ENCODE data around the gene SGMS1.

DNA sequence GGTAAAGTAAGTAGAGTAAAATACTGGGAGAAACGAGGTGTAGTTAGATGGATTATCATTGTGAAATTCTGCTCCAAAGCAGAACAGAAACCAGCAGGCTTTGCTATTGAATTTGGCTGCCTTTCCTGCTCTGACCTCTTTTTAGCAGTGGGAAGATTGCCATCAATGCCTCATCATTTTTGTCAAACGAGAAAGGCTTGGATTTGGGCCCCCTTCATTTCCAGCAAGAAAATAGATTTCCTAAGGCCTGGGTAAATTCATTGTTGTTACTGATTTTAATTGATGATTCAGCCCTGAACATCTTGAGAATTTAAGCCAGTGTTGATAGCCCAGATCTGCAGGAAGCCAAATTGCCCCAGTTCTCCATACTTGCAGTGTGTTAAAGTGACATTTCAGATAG is 337.2 kb downstream of the SGMS1 start:
- TF ChIP-seq, protein P1, sequence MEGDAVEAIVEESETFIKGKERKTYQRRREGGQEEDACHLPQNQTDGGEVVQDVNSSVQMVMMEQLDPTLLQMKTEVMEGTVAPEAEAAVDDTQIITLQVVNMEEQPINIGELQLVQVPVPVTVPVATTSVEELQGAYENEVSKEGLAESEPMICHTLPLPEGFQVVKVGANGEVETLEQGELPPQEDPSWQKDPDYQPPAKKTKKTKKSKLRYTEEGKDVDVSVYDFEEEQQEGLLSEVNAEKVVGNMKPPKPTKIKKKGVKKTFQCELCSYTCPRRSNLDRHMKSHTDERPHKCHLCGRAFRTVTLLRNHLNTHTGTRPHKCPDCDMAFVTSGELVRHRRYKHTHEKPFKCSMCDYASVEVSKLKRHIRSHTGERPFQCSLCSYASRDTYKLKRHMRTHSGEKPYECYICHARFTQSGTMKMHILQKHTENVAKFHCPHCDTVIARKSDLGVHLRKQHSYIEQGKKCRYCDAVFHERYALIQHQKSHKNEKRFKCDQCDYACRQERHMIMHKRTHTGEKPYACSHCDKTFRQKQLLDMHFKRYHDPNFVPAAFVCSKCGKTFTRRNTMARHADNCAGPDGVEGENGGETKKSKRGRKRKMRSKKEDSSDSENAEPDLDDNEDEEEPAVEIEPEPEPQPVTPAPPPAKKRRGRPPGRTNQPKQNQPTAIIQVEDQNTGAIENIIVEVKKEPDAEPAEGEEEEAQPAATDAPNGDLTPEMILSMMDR (IDR thresholded peaks at IDR 0.05), result no peak
- no peak for TF ChIP-seq POLR2A (IDR thresholded peaks at IDR 0.05)
